Endothelial cell (in vitro differentiated cells): ENCODE results near the gene TSPAN9. TPM values are rescaled to one million over a fixed set of nuclear protein-coding genes. Genes with fewer than 3 reads are reported as not detected.

Experiments used
- DNase-seq: peaks from one replicate; pipeline ENCODE4 v3.0.0; 2021; ENCODE audit warnings: low spot score
- H3K27ac Mint-ChIP-seq: one replicate; pipeline ENCODE4 v1.8.0; 2021; ENCODE audit warnings: mixed read lengths, inconsistent platforms; ENCODE audit not compliant: unreplicated experiment
- H3K27me3 Mint-ChIP-seq: one replicate; pipeline ENCODE4 v1.8.0; 2021; ENCODE audit warnings: mild to moderate bottlenecking, moderate library complexity, mixed read lengths, inconsistent platforms; ENCODE audit not compliant: unreplicated experiment
- H3K36me3 Mint-ChIP-seq: one replicate; pipeline ENCODE4 v1.8.0; 2021; ENCODE audit warnings: mild to moderate bottlenecking, low read depth, mixed read lengths, inconsistent platforms; ENCODE audit not compliant: unreplicated experiment
- H3K4me1 Mint-ChIP-seq: one replicate; pipeline ENCODE4 v1.8.0; 2021; ENCODE audit warnings: mild to moderate bottlenecking, mixed read lengths, inconsistent platforms; ENCODE audit not compliant: unreplicated experiment
- H3K4me3 Mint-ChIP-seq: one replicate; pipeline ENCODE4 v1.8.0; 2021; ENCODE audit warnings: mild to moderate bottlenecking, mixed read lengths, inconsistent platforms; ENCODE audit not compliant: unreplicated experiment
- H3K9me3 Mint-ChIP-seq: one replicate; pipeline ENCODE4 v1.8.0; 2021; ENCODE audit warnings: mixed read lengths, inconsistent platforms; ENCODE audit not compliant: unreplicated experiment
- CTCF ChIP-seq: fragments of 200-600 bp; sonication (generic); IDR thresholded peaks from one replicate; pipeline ENCODE4 v1.5.0; 2021; ENCODE audit warnings: antibody characterized with exemption; ENCODE audit not compliant: unreplicated experiment
- total RNA-seq: library from RNA; stranded (reverse); fragmentation: NEBNext Ultra II Directional; extraction: Animal tissue kit (Norgen Biotek cat#: 25700); gene quantifications from one replicate; pipeline ENCODE4 v1.2.1, GENCODE V29; 2021; ENCODE audit not compliant: unreplicated experiment

TSPAN9 gene
- total RNA-seq, 1 donor from 2014 or later, result 116 TPM

- no peak overlapping the region for H3K27ac Mint-ChIP-seq
- peaks cover 44% of the 10 kb centered on the region for H3K4me1 Mint-ChIP-seq
- H3K36me3 Mint-ChIP-seq, result peaks cover 60% of the 10 kb centered on the region
- no peaks in the 10 kb centered on the region for H3K9me3 Mint-ChIP-seq
- peaks cover 19% of the 10 kb centered on the region for H3K27me3 Mint-ChIP-seq
- no peak for TF ChIP-seq CTCF
- no peak for DNase-seq
- H3K4me3 Mint-ChIP-seq, result peak overlapping the region; percentile 15
These were observed 37.0 kb upstream of the TSPAN9 start for GRCh38 chr12:3040026-3040656.

DNA sequence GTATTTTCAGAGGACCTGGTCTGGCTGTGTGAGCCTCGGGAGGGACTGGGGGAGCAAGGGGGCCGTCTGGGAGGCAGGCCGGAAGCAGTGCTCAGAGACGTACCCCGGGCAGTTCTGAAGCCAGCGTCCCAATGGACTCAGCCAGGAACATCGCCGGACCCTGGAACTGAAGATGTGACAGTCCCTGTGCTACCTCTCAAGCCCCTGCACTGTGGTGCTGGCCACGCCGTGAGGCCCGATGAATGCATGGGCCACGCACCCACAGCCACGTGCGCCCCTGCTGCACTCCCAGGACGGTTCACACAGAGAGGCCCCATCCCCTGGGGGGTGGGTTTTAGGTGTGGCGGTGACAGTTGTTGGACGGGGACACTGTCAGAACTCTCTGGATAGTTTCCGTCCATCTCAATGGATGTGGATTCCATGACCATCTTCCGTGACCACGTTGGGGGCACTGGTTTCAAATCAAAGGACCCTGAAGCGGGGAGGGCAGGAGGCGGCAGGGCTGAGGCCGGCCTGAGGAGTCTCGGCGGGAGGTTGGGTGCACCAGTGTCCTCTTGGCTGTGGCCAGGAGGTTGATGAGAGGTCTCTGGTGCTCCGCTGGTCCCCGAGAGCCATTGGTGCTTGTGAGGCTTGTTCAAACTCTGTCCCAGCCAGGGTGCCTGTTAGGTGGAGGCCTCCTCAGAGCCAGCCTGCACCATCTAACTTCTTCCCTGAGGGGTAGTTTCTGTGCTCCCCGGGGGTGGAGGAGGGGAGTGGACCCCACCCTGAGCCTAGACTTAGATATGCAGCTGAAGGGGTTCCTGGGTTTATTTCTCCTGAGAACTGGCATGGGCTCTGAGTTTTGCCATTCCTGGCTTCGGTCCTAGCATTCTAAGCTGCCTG is 36.3 kb upstream of the TSPAN9 start:
- Mint-ChIP-seq H3K27me3 (peaks cover 20% of the 10 kb centered on the region), H3K27ac (no peak overlapping the region), H3K36me3 (peaks cover 62% of the 10 kb centered on the region), H3K9me3 (no peaks in the 10 kb centered on the region), H3K4me3 (no peak overlapping the region), H3K4me1 (peaks cover 39% of the 10 kb centered on the region)
- no peak for TF ChIP-seq CTCF
- DNase-seq, result no peak

- Mint-ChIP-seq H3K27ac (peak overlapping the region; percentile 43), H3K4me3 (peak overlapping the region; percentile 4), H3K27me3 (peaks cover 20% of the 10 kb centered on the region)
These were observed 35.5 kb upstream of the TSPAN9 start for GRCh38 chr12:3041558-3042164.

GRCh38 chr12:3042394-3042793 is 34.8 kb upstream of the TSPAN9 start:
- H3K27me3 Mint-ChIP-seq, result peaks cover 19% of the 10 kb centered on the region
- no peak overlapping the region for H3K4me3 Mint-ChIP-seq
- no peak overlapping the region for H3K27ac Mint-ChIP-seq
- peaks cover 49% of the 10 kb centered on the region for H3K36me3 Mint-ChIP-seq
- H3K9me3 Mint-ChIP-seq, result no peaks in the 10 kb centered on the region
- DNase-seq, result no peak
- no peak for TF ChIP-seq CTCF
- H3K4me1 Mint-ChIP-seq, result peaks cover 39% of the 10 kb centered on the region

More at GRCh38 chr12:3041558-3042164, 35.5 kb upstream of the TSPAN9 start:
- Mint-ChIP-seq H3K9me3 (no peaks in the 10 kb centered on the region), H3K36me3 (peaks cover 56% of the 10 kb centered on the region), H3K4me1 (peaks cover 37% of the 10 kb centered on the region)
- DNase-seq, result peak; percentile 75
- peak; percentile 75 for TF ChIP-seq CTCF
